Left kidney (tissue), 2 donors: ENCODE measurements around the gene C1orf35. TPM values are rescaled to one million over a fixed set of nuclear protein-coding genes. Genes with fewer than 3 reads are reported as not detected.

ENCODE experiments used
- DNase-seq: peaks from one replicate; pipeline ENCODE4 v3.0.0-alpha.2; 2013
- polyA plus RNA-seq: library from polyadenylated mRNA; unstranded; fragments of 120-200 nt; gene quantifications from one replicate; pipeline ENCODE4 v1.2.1, GENCODE V29; 2013; ENCODE audit not compliant: insufficient read length

C1orf35 gene
- polyA plus RNA-seq, 1 donor = 15.1 TPM

- DNase-seq = no peak
These were observed 23.4 kb downstream of the C1orf35 start for GRCh38 chr1:228079601-228080263.

GRCh38 chr1:228079013-228079412, 24.1 kb downstream of the C1orf35 start:
- DNase-seq = no peak

- no peak for DNase-seq
These were observed 25.4 kb downstream of the C1orf35 start for GRCh38 chr1:228077565-228078330.

DNA sequence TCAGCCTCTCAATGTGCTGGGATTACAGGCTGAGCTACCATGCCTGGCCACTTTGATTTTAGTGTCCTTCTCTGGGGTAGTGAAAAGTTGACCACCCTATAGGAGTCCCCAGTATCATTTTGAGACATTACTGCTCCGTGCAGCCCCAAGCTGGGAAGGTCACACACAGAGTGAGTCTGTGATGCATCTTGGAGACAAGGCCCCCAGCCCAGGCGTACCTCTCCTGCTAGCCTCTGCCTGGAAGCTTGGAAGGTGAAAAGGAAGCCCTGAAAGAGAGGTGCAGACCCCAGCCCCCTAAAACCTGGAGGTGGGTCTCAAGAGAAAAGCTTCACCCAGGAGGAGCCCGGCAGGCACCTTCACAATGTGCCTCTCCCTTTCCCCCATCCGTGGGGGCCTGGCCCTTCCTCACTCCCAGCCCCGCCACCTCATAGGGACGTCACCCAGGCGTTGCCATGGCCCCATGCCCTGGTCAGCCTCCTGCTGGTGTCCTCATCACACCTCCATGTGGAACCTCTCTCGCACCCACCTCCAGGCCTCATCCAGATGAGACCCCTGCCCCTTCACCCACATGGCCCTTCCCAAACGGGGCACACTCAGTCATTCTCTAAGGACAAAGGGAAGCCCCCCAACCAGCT, 26.2 kb downstream of the C1orf35 start:
- DNase-seq = no peak

GRCh38 chr1:228075801-228076271, 27.3 kb downstream of the C1orf35 start:
- no peak for DNase-seq

DNA sequence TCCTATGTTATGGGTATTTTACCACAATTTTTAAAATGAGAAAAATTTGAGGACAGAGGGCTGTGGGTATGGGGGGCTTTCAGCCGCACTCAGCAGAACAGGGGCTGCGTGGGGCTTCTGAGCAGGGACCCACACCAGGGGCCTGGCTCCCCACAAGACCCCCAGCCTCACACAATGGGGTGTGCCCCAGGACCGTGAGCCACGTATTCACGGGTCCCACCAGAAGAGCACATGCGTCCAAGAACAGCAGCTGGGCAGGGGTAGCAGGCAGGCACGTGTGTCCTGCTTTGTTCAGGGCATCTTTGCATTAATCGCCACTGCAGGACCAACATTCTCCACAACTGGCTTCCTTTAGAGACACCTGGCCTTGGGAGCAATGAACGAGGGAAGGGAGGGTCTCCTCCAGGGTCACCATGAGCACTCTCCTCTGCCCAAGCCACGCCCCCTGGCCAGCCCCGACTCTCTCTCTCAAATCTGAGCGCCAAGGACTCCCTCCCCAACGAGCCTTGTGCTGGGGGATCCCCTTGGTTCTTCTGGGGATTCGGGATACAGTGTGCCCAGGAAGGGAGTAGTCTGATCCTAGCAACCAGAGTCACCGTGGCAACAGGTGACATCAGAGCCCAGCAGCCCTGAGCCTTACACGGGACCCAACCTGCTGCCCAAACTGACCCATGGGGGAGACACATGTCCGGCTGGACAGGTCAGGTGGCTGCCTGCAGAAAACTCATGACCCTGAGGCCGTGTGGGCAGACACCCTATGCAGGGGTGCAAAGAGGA, 28.0 kb downstream of the C1orf35 start:
- no peak for DNase-seq

DNA sequence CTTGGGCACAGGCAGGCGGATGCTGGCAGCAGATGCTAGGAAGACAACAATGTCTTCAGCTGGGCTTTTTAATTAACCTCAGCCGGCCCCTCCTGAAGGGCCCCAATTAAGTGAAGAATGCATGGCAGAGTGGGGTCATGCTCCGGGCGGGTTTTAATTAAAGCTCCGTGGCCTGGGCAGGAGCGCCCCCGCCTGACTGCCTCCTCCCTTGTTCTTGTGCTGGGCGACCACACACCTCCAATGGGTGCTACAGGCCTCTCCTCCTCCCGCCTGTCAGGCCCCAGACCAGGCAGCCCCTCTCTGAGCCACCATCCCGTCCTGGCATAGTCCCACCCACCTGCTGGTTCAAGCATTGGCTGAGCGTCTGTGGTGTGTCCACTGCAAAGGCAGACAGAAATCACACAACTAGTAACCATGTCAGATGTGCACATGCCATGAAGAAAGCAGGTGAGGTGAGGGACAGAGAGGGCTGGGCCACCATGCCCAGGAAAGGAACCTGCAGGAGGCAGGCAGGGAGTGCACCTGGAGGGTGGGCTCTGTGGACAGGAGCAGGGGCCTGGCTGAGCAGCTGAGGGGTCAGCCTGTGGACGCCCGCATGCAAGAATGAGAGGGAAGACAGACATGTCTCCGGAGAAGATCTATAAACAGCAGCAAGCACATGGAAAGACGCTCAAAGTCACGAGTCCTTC, 29.1 kb downstream of the C1orf35 start:
- peak; percentile 36 for DNase-seq

GRCh38 chr1:228073061-228073856, 29.9 kb downstream of the C1orf35 start:
- DNase-seq = no peak

- DNase-seq = no peak
These were observed 30.5 kb downstream of the C1orf35 start for GRCh38 chr1:228072658-228073043.

GRCh38 chr1:228071839-228072657, 31.1 kb downstream of the C1orf35 start:
- DNase-seq = no peak

GRCh38 chr1:228070851-228071250, 32.3 kb downstream of the C1orf35 start:
- DNase-seq = no peak

DNA sequence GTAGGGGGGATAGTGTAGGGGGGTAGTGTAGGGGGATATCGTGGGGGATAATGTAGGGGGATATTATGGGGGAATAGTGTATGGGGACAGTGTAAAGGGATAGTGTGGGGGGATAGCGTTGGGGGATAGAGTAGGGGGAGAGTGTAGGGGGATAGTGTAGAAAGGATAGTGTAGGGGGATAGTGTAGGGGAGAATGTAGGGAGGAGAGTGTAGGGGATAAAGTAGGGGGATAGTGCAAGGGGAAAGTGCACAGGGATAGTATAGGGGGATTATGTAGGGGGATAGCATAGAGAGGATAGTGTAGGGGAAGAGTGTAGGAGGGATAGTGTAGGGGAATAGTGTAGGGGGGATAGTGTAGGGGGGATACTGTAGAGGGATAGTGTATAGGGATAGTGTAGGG, 33.0 kb downstream of the C1orf35 start:
- no peak for DNase-seq

DNA sequence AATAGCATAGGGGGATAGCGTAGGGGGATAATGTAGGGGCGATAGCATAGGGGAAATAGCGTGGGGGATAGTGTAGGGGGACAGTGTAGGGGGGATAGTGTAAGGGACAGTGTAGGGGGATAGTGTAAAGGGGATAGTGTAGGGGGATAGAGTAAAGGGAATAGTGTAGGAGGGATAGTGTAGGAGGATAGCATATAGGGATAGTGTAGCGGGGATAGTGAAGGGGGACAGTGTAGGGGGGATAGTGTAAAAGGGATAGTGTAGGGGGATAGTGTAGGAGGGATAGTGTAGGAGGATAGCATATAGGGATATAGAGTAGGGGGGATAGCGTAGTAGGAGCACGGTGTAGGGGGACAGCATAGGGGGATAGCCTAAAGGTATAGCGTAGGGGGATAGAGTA, 34.8 kb downstream of the C1orf35 start:
- DNase-seq = no peak

DNA sequence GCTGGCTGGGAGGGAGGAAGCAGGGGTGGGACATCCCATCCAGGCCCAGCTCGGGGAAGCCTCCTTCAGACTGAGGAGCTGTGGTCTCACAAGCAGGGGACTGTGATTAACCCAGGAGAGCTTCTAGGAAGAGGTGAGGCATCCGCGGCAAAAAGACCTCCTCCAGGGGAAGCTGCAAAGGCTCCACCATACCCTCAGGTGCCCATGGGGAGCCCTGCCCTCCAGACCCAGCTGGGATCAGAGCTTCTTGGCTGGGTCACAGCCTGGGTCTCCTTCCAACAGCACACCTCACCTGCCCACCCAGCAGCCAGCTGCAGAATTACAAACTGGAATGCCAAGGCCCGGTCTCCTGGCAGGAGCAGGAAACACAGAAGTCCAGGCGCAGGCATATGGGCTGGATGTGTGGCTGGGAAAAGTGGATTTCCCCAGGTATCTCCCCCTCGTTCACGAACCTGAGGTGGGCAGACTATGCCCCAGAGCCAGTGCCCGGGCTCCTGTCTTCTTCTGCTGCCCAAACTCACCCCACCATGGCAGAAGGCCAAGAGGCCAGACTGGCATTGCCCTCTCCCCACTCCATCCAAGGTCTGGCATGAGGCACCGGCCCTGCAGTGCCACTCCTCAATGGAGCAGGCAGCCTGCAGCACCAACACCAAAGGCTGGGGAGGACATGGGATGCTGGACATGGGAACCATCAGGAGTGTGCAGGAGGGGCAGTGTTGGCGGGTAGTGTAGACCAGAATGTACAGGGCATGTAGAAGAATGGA, 36.1 kb downstream of the C1orf35 start:
- DNase-seq = no peak

DNA sequence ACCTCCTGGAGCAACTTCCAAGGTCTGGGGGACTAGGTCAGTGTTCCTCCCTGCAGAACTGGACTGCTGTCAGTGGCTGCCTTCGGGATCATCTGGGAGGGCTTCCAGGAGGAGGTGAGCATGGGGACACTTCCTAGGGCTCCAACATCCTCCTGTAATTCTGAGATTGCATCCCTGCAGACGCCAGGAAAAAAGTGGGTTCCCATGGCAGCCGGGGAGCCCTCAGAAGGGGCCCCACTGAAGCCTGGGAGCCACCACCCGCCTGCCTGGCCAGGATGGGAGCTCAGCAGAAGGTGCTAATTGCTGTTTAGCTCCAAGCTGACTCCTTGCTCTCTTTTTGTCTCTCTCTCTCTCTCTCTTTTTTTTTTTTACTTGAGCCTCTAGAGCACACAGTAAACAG, 36.7 kb downstream of the C1orf35 start:
- no peak for DNase-seq

- DNase-seq = no peak
These were observed 37.4 kb downstream of the C1orf35 start for GRCh38 chr1:228065543-228066347.

- DNase-seq = no peak
These were observed 38.2 kb downstream of the C1orf35 start for GRCh38 chr1:228064741-228065542.
